Stomach (tissue), 9 donors: ENCODE data around the gene SLC22A12. TPM values are rescaled to one million over a fixed set of nuclear protein-coding genes. Genes with fewer than 3 reads are reported as not detected.

ENCODE experiments used
- DNase-seq, 2 donors: peaks; one replicate each; pipeline versions ENCODE4 v3.0.0 to v3.0.0-alpha.2; 2013 to 2019
- H3K27ac ChIP-seq, 5 donors: fragments of 200-600 bp in 4 of 5; sonication (generic) in 4 of 5; one replicate each; pipeline ENCODE4 v1.5.1; 2013 to 2019; ENCODE audit warnings: mild to moderate bottlenecking in 1 of 5, moderate library complexity in 1 of 5
- H3K27me3 ChIP-seq, 3 donors: fragments of 200-600 bp; sonication (generic); one replicate each; pipeline ENCODE4 v1.5.1; 2017 to 2019; ENCODE audit warnings: mixed run types in 1 of 3
- H3K36me3 ChIP-seq, 4 donors: fragments of 200-600 bp; sonication (generic); 1 replicate in 3 of 4; 2 replicates in 1 of 4; pipeline ENCODE4 v1.5.1; 2016 to 2019
- H3K4me1 ChIP-seq, 4 donors: fragments of 200-600 bp; sonication (generic); one replicate each; pipeline ENCODE4 v1.5.1; 2016 to 2019
- H3K4me3 ChIP-seq, 4 donors: fragments of 200-600 bp; sonication (generic) in 3 of 4; one replicate each; pipeline ENCODE4 v1.5.1; 2016 to 2019; ENCODE audit warnings: mild to moderate bottlenecking in 1 of 4
- H3K9me3 ChIP-seq, 4 donors: fragments of 200-600 bp; sonication (generic); one replicate each; pipeline ENCODE4 v1.5.1; 2016 to 2019
- CTCF ChIP-seq, 7 experiments: fragments of 450-650 bp in 4 of 7; fragments of 200-600 bp in 3 of 7; sonication (generic) in 3 of 7; IDR thresholded peaks; one replicate each; pipeline ENCODE4 v1.5.1; 2016 to 2019; ENCODE audit warnings: antibody characterized with exemption in 7 of 7, control low read depth in 2 of 7, mild to moderate bottlenecking in 1 of 7
- EP300 ChIP-seq: sonication (generic); formaldehyde crosslinking; IDR thresholded peaks from one replicate; pipeline ENCODE4 v1.6.1; 2017; ENCODE audit warnings: antibody characterized with exemption
- POLR2A ChIP-seq, 4 donors: fragments of 450-650 bp; IDR thresholded peaks; one replicate each; pipeline ENCODE4 v1.6.1; 2016; ENCODE audit warnings: antibody characterized with exemption in 4 of 4, control low read depth in 2 of 4, mild to moderate bottlenecking in 1 of 4, moderate library complexity in 1 of 4
- POLR2AphosphoS5 ChIP-seq, 3 donors: sonication (generic); formaldehyde crosslinking; IDR thresholded peaks; one replicate each; pipeline ENCODE4 v1.6.1; 2016; ENCODE audit warnings: antibody characterized with exemption in 3 of 3
- WGBS, 5 donors: extraction: QIAGEN DNeasy Blood & Tissue Kit in 3 of 5; methylation state at CpG; one replicate each; pipeline versions ENCODE4 v1.1.5 to v1.1.7; 2013 to 2018; 5-methylcytosine and 5-hydroxymethylcytosine counted together
- intact Hi-C: fragments of 100-400 bp; cut with DNase I; formaldehyde crosslinking; loops from one replicate; pipeline ENCODE4 v1.15.1; 2023; ENCODE audit warnings: low total_unique reads
- polyA plus RNA-seq, 3 donors: library from polyadenylated mRNA; stranded (reverse); fragments of 200-250 nt; gene quantifications; one replicate each; pipeline ENCODE4 v1.2.3, GENCODE V29; 2013
- total RNA-seq, 5 donors: library from RNA; depleted of rRNA; stranded (reverse); fragments of >200 nt; gene quantifications; one replicate each; pipeline versions ENCODE4 v1.1.0 to v1.2.3, GENCODE V29; 2014 to 2016
- donor health status: healthy with polysubstance abuse.
- donor health status: Bipolar disorder and iron deficiency.
- donor health status: healthy.

The SLC22A12 gene
- total and polyA plus RNA-seq, 8 donors, result not detected

- Histone ChIP-seq H3K9me3 (peaks cover 0 to 22% (median 19%) of the 10 kb centered on the region in 4 donors), H3K27me3 (no peaks in the 10 kb centered on the region), H3K36me3 (no peaks in the 10 kb centered on the region), H3K27ac (no peak overlapping the region), H3K4me3 (no peak overlapping the region), H3K4me1 (no peaks in the 10 kb centered on the region)
- TF ChIP-seq POLR2A (IDR thresholded peaks at IDR 0.05), result no peak
- no peak for TF ChIP-seq EP300
- no peak for TF ChIP-seq CTCF (IDR thresholded peaks at IDR 0.05)
- no peak for TF ChIP-seq POLR2AphosphoS5 (IDR thresholded peaks at IDR 0.05)
- intact Hi-C loops, result no loop called here
- no peak for DNase-seq
Measured at GRCh38 chr11:64586366-64586765, 4.7 kb upstream of the SLC22A12 start.

- TF ChIP-seq POLR2A (IDR thresholded peaks at IDR 0.05) (no peak), CTCF (IDR thresholded peaks at IDR 0.05) (no peak)
- Histone ChIP-seq H3K27me3 (no peaks in the 10 kb centered on the region), H3K4me3 (no peak overlapping the region), H3K4me1 (no peaks in the 10 kb centered on the region), H3K27ac (no peak overlapping the region), H3K36me3 (no peaks in the 10 kb centered on the region), H3K9me3 (peaks cover 0 to 22% (median 19%) of the 10 kb centered on the region in 4 donors)
- intact Hi-C loops, result no loop called here
- WGBS, 5 donors, result 85 to 94% (median 88%) methylated on average over 2 of the region's 2 CpGs
- no peak for DNase-seq
Measured at GRCh38 chr11:64588701-64589100, 2.3 kb upstream of the SLC22A12 start.

GRCh38 chr11:64591257-64592233 is 525 bp downstream of the SLC22A12 start:
- intact Hi-C loops, result no loop called here
- no peak overlapping the region for H3K27ac ChIP-seq
- H3K4me1 ChIP-seq, result no peaks in the 10 kb centered on the region
- no peaks in the 10 kb centered on the region for H3K36me3 ChIP-seq
- WGBS, 5 donors, result 82 to 88% (median 86%) methylated on average over 14 to 36 of the region's 36 CpGs
- no peak for TF ChIP-seq POLR2A (IDR thresholded peaks at IDR 0.05)
- no peak for TF ChIP-seq CTCF (IDR thresholded peaks at IDR 0.05)
- TF ChIP-seq EP300, result no peak
- no peak for TF ChIP-seq POLR2AphosphoS5 (IDR thresholded peaks at IDR 0.05)
- peaks cover 0 to 22% (median 19%) of the 10 kb centered on the region in 4 donors for H3K9me3 ChIP-seq
- no peak for DNase-seq
- no peak overlapping the region for H3K4me3 ChIP-seq
- H3K27me3 ChIP-seq, result no peaks in the 10 kb centered on the region

- Histone ChIP-seq H3K9me3 (peaks cover 0 to 20% (median 18%) of the 10 kb centered on the region in 4 donors), H3K4me3 (no peak overlapping the region), H3K27me3 (no peaks in the 10 kb centered on the region), H3K36me3 (no peaks in the 10 kb centered on the region), H3K27ac (no peak overlapping the region), H3K4me1 (no peaks in the 10 kb centered on the region)
- no peak for DNase-seq
- intact Hi-C loops, result no loop called here
- TF ChIP-seq EP300 (no peak), POLR2A (IDR thresholded peaks at IDR 0.05) (no peak), POLR2AphosphoS5 (IDR thresholded peaks at IDR 0.05) (no peak), CTCF (IDR thresholded peaks at IDR 0.05) (no peak)
- 73 to 92% (median 80%) methylated on average over 2 to 3 of the region's 3 CpGs for WGBS, 5 donors
Measured at GRCh38 chr11:64592234-64592615, 1.2 kb downstream of the SLC22A12 start.
